GM19240 (cell line): ENCODE results near the gene RASGRF1.
A peak's percentile ranks its signal among the peaks of the same experiment; 100 is the strongest.
"Not testable (repeated sequence)": the region's sequence is repeated elsewhere in the genome, so short reads cannot be mapped to it uniquely, and the experiment has no call there.

ENCODE experiments used
- DNase-seq: peaks from one replicate; pipeline ENCODE4 v3.0.0; 2011; ENCODE audit warnings: low spot score; ENCODE audit not compliant: insufficient read length

Gene RASGRF1

GRCh38 chr15:79042213-79042928, 48.2 kb downstream of the RASGRF1 start:
- DNase-seq: no peak

GRCh38 chr15:79041601-79042168, 48.9 kb downstream of the RASGRF1 start:
- DNase-seq: no peak

- no peak for DNase-seq
Measured at GRCh38 chr15:79037848-79038247, 52.7 kb downstream of the RASGRF1 start.

- DNase-seq: no peak
Measured at GRCh38 chr15:79036323-79036722, 54.3 kb downstream of the RASGRF1 start.

- no peak for DNase-seq
Measured at GRCh38 chr15:79035814-79036213, 54.8 kb downstream of the RASGRF1 start.

- no peak for DNase-seq
Measured at GRCh38 chr15:79035111-79035601, 55.4 kb downstream of the RASGRF1 start.

GRCh38 chr15:79034284-79034683, 56.3 kb downstream of the RASGRF1 start:
- DNase-seq: no peak

GRCh38 chr15:79032656-79033055, 57.9 kb downstream of the RASGRF1 start:
- no peak for DNase-seq

GRCh38 chr15:79031821-79032220, 58.8 kb downstream of the RASGRF1 start:
- DNase-seq: no peak

GRCh38 chr15:79031201-79031600, 59.4 kb downstream of the RASGRF1 start:
- DNase-seq: no peak

GRCh38 chr15:79030470-79030869, 60.1 kb downstream of the RASGRF1 start:
- no peak for DNase-seq

GRCh38 chr15:79028411-79028964, 62.1 kb downstream of the RASGRF1 start:
- peak; percentile 40 for DNase-seq

GRCh38 chr15:79027532-79028410, 62.8 kb downstream of the RASGRF1 start:
- DNase-seq: no peak

GRCh38 chr15:79025802-79026201, 64.8 kb downstream of the RASGRF1 start:
- DNase-seq: no peak

- no peak for DNase-seq
Measured at GRCh38 chr15:79025201-79025600, 65.4 kb downstream of the RASGRF1 start.

- not testable (repeated sequence) for DNase-seq
Measured at GRCh38 chr15:79024493-79024892, 66.1 kb downstream of the RASGRF1 start.

- DNase-seq: no peak
Measured at GRCh38 chr15:79023918-79024317, 66.7 kb downstream of the RASGRF1 start.

GRCh38 chr15:79023546-79023890, 67.1 kb downstream of the RASGRF1 start:
- no peak for DNase-seq

GRCh38 chr15:79018960-79019359, 71.6 kb downstream of the RASGRF1 start:
- DNase-seq: no peak

- DNase-seq: no peak
Measured at GRCh38 chr15:79017953-79018352, 72.6 kb downstream of the RASGRF1 start.

GRCh38 chr15:79016527-79017170, 73.9 kb downstream of the RASGRF1 start:
- DNase-seq: no peak
